IMR-90 (cell line): ENCODE results near the gene KCNE2. TPM values are rescaled to one million over a fixed set of nuclear protein-coding genes. Genes with fewer than 3 reads are reported as not detected.

Experiments used
- ATAC-seq: fragments of 200-7000 bp; cut with Tn5 transposase; 2 replicates; pipeline ENCODE4 v1.9.1; 2020; ENCODE audit warnings: low read depth, mild to moderate bottlenecking, moderate library complexity
- BruUV-seq: library from RNA; stranded (reverse); fragments of 400-500 nt; replicated peaks from 2 replicates; lab custom pipeline; 2021; lab: Mats Ljungman, UMichigan
- CTCF ChIA-PET: fragments of 300-600 bp; formaldehyde crosslinking; extraction: SDS; loops from one replicate; lab custom pipeline; 2021; ENCODE audit warnings: antibody characterized with exemption; lab: Yijun Ruan, JAX
- POLR2A ChIA-PET: fragments of 300-600 bp; sonication (Branson Sonifier 250); formaldehyde crosslinking; loops from one replicate; lab custom pipeline; 2022; ENCODE audit warnings: antibody characterized with exemption; ENCODE audit not compliant: unreplicated experiment; lab: Charles Lee
- DNase-seq: peaks from one replicate; pipeline ENCODE4 v3.0.0; 2013
- H2AFZ ChIP-seq: replicated peaks from 2 replicates; pipeline ENCODE3; 2013; ENCODE audit warnings: low read length, mild to moderate bottlenecking; ENCODE audit not compliant: poor library complexity
- H2AK5ac ChIP-seq: 2 replicates; pipeline ENCODE4 v1.6.1; 2013; ENCODE audit warnings: low read depth, low read length, inconsistent platforms
- H2AK9ac ChIP-seq: replicated peaks from 2 replicates; pipeline ENCODE3; 2013; ENCODE audit warnings: mild to moderate bottlenecking, low read depth, low read length, moderate library complexity; ENCODE audit not compliant: poor library complexity
- H2BK120ac ChIP-seq: 2 replicates; pipeline ENCODE4 v1.6.1; 2013; ENCODE audit warnings: low read depth, low read length, inconsistent platforms
- H2BK15ac ChIP-seq: 3 replicates; pipeline ENCODE4 v1.6.1; 2013; ENCODE audit warnings: low read depth, low read length, inconsistent platforms
- H2BK20ac ChIP-seq: 2 replicates; pipeline ENCODE4 v1.6.1; 2013; ENCODE audit warnings: low read depth, mild to moderate bottlenecking, inconsistent platforms, low read length, moderate library complexity
- H2BK5ac ChIP-seq: 2 replicates; pipeline ENCODE4 v1.6.1; 2013; ENCODE audit warnings: mild to moderate bottlenecking, low read depth, low read length, inconsistent platforms; ENCODE audit not compliant: poor library complexity, severe bottlenecking
- H3K14ac ChIP-seq: replicated peaks from 2 replicates; pipeline ENCODE4 v1.6.1; 2013; ENCODE audit warnings: low read depth, low read length, inconsistent platforms
- H3K18ac ChIP-seq: 2 replicates; pipeline ENCODE4 v1.6.1; 2013; ENCODE audit warnings: low read depth, low read length, control low read depth
- H3K23ac ChIP-seq: 2 replicates; pipeline ENCODE4 v1.6.1; 2013; ENCODE audit warnings: low read depth, low read length, inconsistent platforms
- H3K27ac ChIP-seq: 2 replicates; pipeline ENCODE4 v1.5.1; 2013; ENCODE audit warnings: mild to moderate bottlenecking, control low read depth, low read length; ENCODE audit not compliant: insufficient read depth
- H3K27me3 ChIP-seq: 2 replicates; pipeline ENCODE4 v1.6.1; 2013; ENCODE audit warnings: low read length; ENCODE audit not compliant: control insufficient read depth, insufficient read depth
- H3K36me3 ChIP-seq: 2 replicates; pipeline ENCODE4 v1.6.1; 2013; ENCODE audit warnings: low read length, mixed read lengths; ENCODE audit not compliant: control insufficient read depth, insufficient read depth
- H3K4ac ChIP-seq: 2 replicates; pipeline ENCODE4 v1.6.1; 2013; ENCODE audit warnings: low read depth, low read length, inconsistent platforms
- H3K4me1 ChIP-seq: 2 replicates; pipeline ENCODE4 v1.6.1; 2013; ENCODE audit warnings: low read length, mixed read lengths; ENCODE audit not compliant: control insufficient read depth, insufficient read depth
- H3K4me2 ChIP-seq: 2 replicates; pipeline ENCODE4 v1.6.1; 2013; ENCODE audit warnings: low read depth, mild to moderate bottlenecking, control low read depth, low read length, moderate library complexity
- H3K4me3 ChIP-seq: 2 replicates; pipeline ENCODE4 v1.5.1; 2013; ENCODE audit warnings: low read depth, mild to moderate bottlenecking, control low read depth, low read length, moderate library complexity; ENCODE audit not compliant: insufficient read depth
- H3K56ac ChIP-seq: 2 replicates; pipeline ENCODE4 v1.6.1; 2013; ENCODE audit warnings: low read length, inconsistent platforms; ENCODE audit not compliant: insufficient read depth; ENCODE audit errors: extremely low read depth
- H3K79me1 ChIP-seq, 2 experiments: 2 replicates each; pipeline ENCODE4 v1.6.1; 2013; ENCODE audit warnings: low read length in 2 of 2, inconsistent platforms in 1 of 2, low read depth in 1 of 2
- H3K9ac ChIP-seq: 2 replicates; pipeline ENCODE4 v1.6.1; 2013; ENCODE audit warnings: low read depth, low read length, control low read depth
- H3K9me1 ChIP-seq: 2 replicates; pipeline ENCODE4 v1.6.1; 2013; ENCODE audit warnings: low read length, inconsistent platforms; ENCODE audit not compliant: insufficient read depth
- H3K9me3 ChIP-seq: 2 replicates; pipeline ENCODE4 v1.6.1; 2013; ENCODE audit warnings: low read length; ENCODE audit not compliant: control insufficient read depth, insufficient read depth
- H4K20me1 ChIP-seq: 2 replicates; pipeline ENCODE4 v1.6.1; 2013; ENCODE audit warnings: low read length, inconsistent platforms; ENCODE audit not compliant: insufficient read depth
- H4K5ac ChIP-seq: 2 replicates; pipeline ENCODE4 v1.6.1; 2013; ENCODE audit warnings: mild to moderate bottlenecking, low read depth, low read length, control low read depth
- H4K8ac ChIP-seq, 2 experiments: 2 replicates each; pipeline ENCODE4 v1.6.1; 2013; ENCODE audit warnings: low read depth in 2 of 2, low read length in 2 of 2, control low read depth in 1 of 2, inconsistent platforms in 1 of 2
- H4K91ac ChIP-seq: 2 replicates; pipeline ENCODE4 v1.6.1; 2013; ENCODE audit warnings: low read depth, low read length, inconsistent platforms; ENCODE audit not compliant: insufficient read depth
- BHLHE40 ChIP-seq: fragments of 150-350 bp; IDR thresholded peaks from 2 replicates; pipeline ENCODE4 v1.6.1; 2016; ENCODE audit warnings: mild to moderate bottlenecking, low read depth, low read length
- CEBPB ChIP-seq: IDR thresholded peaks from 2 replicates; pipeline ENCODE4 v1.6.1; 2012; ENCODE audit warnings: low read depth, low read length, improper control_type of control experiment
- CHD1 ChIP-seq: IDR thresholded peaks from 2 replicates; pipeline ENCODE4 v1.6.1; 2012; ENCODE audit warnings: low read depth, low read length, improper control_type of control experiment
- CTCF ChIP-seq: conservative IDR thresholded peaks from 2 replicates; pipeline ENCODE4 v1.5.1; 2012; ENCODE audit warnings: mild to moderate bottlenecking, low read depth, low read length, improper control_type of control experiment
- ELK1 ChIP-seq: fragments of 150-350 bp; IDR thresholded peaks from 2 replicates; pipeline ENCODE4 v1.6.1; 2016; ENCODE audit warnings: low read depth, mild to moderate bottlenecking, low read length, moderate library complexity, borderline replicate concordance
- FOS ChIP-seq: fragments of 150-350 bp; IDR thresholded peaks from 2 replicates; pipeline ENCODE4 v1.6.1; 2016; ENCODE audit warnings: low read depth, low read length
- MAFK ChIP-seq: IDR thresholded peaks from 2 replicates; pipeline ENCODE4 v1.6.1; 2012; ENCODE audit warnings: low read depth, low read length, improper control_type of control experiment
- MAZ ChIP-seq: IDR thresholded peaks from 2 replicates; pipeline ENCODE4 v1.6.1; 2012; ENCODE audit warnings: low read depth, mild to moderate bottlenecking, low read length, improper control_type of control experiment, moderate library complexity, borderline replicate concordance
- MXI1 ChIP-seq: IDR thresholded peaks from 2 replicates; pipeline ENCODE4 v1.6.1; 2012; ENCODE audit warnings: low read depth, mild to moderate bottlenecking, low read length, moderate library complexity, borderline replicate concordance
- NFE2L2 ChIP-seq: fragments of 150-350 bp; IDR thresholded peaks from 2 replicates; pipeline ENCODE4 v1.6.1; 2016; ENCODE audit warnings: low read depth, mild to moderate bottlenecking, low read length
- POLR2A ChIP-seq: IDR thresholded peaks from 2 replicates; pipeline ENCODE4 v1.6.1; 2012; ENCODE audit warnings: mild to moderate bottlenecking, low read depth, low read length
- RAD21 ChIP-seq: IDR thresholded peaks from 2 replicates; pipeline ENCODE4 v1.6.1; 2012; ENCODE audit warnings: low read length, improper control_type of control experiment
- RCOR1 ChIP-seq: IDR thresholded peaks from 2 replicates; pipeline ENCODE4 v1.6.1; 2012; ENCODE audit warnings: mild to moderate bottlenecking, low read length, improper control_type of control experiment; ENCODE audit not compliant: insufficient replicate concordance
- RFX5 ChIP-seq: IDR thresholded peaks from 2 replicates; pipeline ENCODE4 v1.8.0; 2012; ENCODE audit warnings: low read depth, mild to moderate bottlenecking, low read length, moderate library complexity
- SMC3 ChIP-seq: fragments of 150-350 bp; IDR thresholded peaks from 2 replicates; pipeline ENCODE4 v1.6.1; 2016; ENCODE audit warnings: low read depth, mild to moderate bottlenecking, antibody characterized with exemption, low read length, moderate library complexity
- USF2 ChIP-seq: fragments of 150-350 bp; IDR thresholded peaks from 2 replicates; pipeline ENCODE4 v1.6.1; 2017; ENCODE audit warnings: mild to moderate bottlenecking, antibody characterized with exemption, low read length, low read depth
- WGBS, 2 experiments: methylation state at CpG; one replicate each; pipeline versions ENCODE4 v1.1.5 to v1.1.7; 2013; ENCODE audit warnings: missing lambda C conversion rate in 2 of 2; ENCODE audit not compliant: insufficient read length in 1 of 2; ENCODE audit errors: extremely low coverage in 2 of 2; 5-methylcytosine and 5-hydroxymethylcytosine counted together
- dilution Hi-C: fragments of 300-500 bp; cut with HindIII; formaldehyde crosslinking; loops from one replicate; pipeline ENCODE4 v1.14.3; 2018; ENCODE audit warnings: low sequenced_read_pairs; ENCODE audit not compliant: unreplicated experiment
- in situ Hi-C: fragments of 300-500 bp; cut with MboI; formaldehyde crosslinking; loops from 3 replicates; pipeline ENCODE4 v1.14.3; 2019; ENCODE audit warnings: low sequenced_read_pairs, inconsistent platforms, mixed read lengths
- intact Hi-C: fragments of 100-400 bp; cut with micrococcal nuclease; formaldehyde crosslinking; loops from 2 replicates; pipeline ENCODE4 v1.10.0; 2022
- polyA plus RNA-seq, 3 experiments: library from polyadenylated mRNA; depleted of rRNA; stranded (reverse); fragments of >200 nt; gene quantifications; 2 replicates each; pipeline ENCODE4 v1.2.3, GENCODE V29; 2012; ENCODE audit warnings: low replicate concordance in 1 of 3
- total RNA-seq: library from RNA; depleted of rRNA; stranded (reverse); fragments of >200 nt; gene quantifications from 2 replicates; pipeline ENCODE4 v1.2.3, GENCODE V29; 2012

Gene KCNE2
- total and polyA plus RNA-seq, 2 of the 4 experiments (the other 2 are of a cell fraction): not detected

GRCh38 chr21:34335316-34335715 lies 28.5 kb upstream of the KCNE2 start:
- H2BK5ac ChIP-seq: peak overlapping the region; percentile 29
- H2BK15ac ChIP-seq: peak overlapping the region; percentile 45; the same call in 2 of the 3 replicates
- peak overlapping the region; percentile 53; the same call in 1 of the 2 replicates for H4K5ac ChIP-seq
- H3K4me3 ChIP-seq: no peak overlapping the region
- H3K4ac ChIP-seq: peak overlapping the region; percentile 77
- no peak overlapping the region for H3K9ac ChIP-seq
- ATAC-seq (no peak), DNase-seq (no peak)
- H3K27ac ChIP-seq: no peak overlapping the region
- ChIA-PET CTCF (no interaction called here), POLR2A (no interaction called here)
- no peaks in the 10 kb centered on the region for H4K20me1 ChIP-seq
- H3K4me1 ChIP-seq: peaks cover 36% of the 10 kb centered on the region
- TF ChIP-seq USF2: no peak
- TF ChIP-seq MXI1: no peak
- TF ChIP-seq RCOR1: no peak
- TF ChIP-seq MAFK: no peak
- no peak for TF ChIP-seq ELK1
- TF ChIP-seq CTCF: no peak
- TF ChIP-seq FOS: no peak
- no peak for TF ChIP-seq NFE2L2
- TF ChIP-seq MAZ: no peak
- no peak for TF ChIP-seq BHLHE40
- TF ChIP-seq CEBPB: no peak
- no peak for TF ChIP-seq POLR2A
- no peak for TF ChIP-seq RFX5
- no peak for TF ChIP-seq SMC3
- no peak for TF ChIP-seq RAD21
- no peak for TF ChIP-seq CHD1
- in situ Hi-C loops (no loop called here), intact Hi-C loops (no loop called here), dilution Hi-C loops (no loop called here)
- H3K9me1 ChIP-seq: peaks cover 11% of the 10 kb centered on the region
- no peaks in the 10 kb centered on the region for H3K9me3 ChIP-seq
- H4K91ac ChIP-seq: peak overlapping the region; percentile 60; the same call in 1 of the 2 replicates
- no TSS peak for BruUV-seq
- no peak overlapping the region; a peak in 2 of 4 replicates for H4K8ac ChIP-seq
- H3K4me2 ChIP-seq: no peak overlapping the region
- no peak overlapping the region for H2AFZ ChIP-seq
- no peak overlapping the region for H3K56ac ChIP-seq
- H2BK20ac ChIP-seq: peak overlapping the region; percentile 61
- H2AK5ac ChIP-seq: peak overlapping the region; percentile 76; the same call in 1 of the 2 replicates
- no peaks in the 10 kb centered on the region; the same call in 1 of the 2 replicates for H3K27me3 ChIP-seq
- no peaks in the 10 kb centered on the region for H3K36me3 ChIP-seq
- peak overlapping the region; percentile 60 for H2BK120ac ChIP-seq
- H2AK9ac ChIP-seq: no peak overlapping the region
- peak overlapping the region; percentile 66; the same call in 1 of the 2 replicates for H3K18ac ChIP-seq
- 71% methylated on average over 2 of the region's 6 CpGs; no CpG with 5 or more reads in 1 of the 2 experiments for WGBS, 2 experiments
- no peaks in the 10 kb centered on the region for H3K79me1 ChIP-seq
- H3K14ac ChIP-seq: peak overlapping the region; percentile 13; the same call in 1 of the 2 replicates
- no peak overlapping the region for H3K23ac ChIP-seq
